UCSD-AML1 (cell line): ENCODE measurements around the gene WDR13.

ENCODE experiments used
- DNase-seq: peaks from one replicate; lab custom pipeline; 2025; ENCODE audit not compliant: unreplicated experiment; lab: John Stamatoyannopoulos, UW

Gene WDR13

GRCh38 chrX:48592971-48593370 lies 4.3 kb upstream of the WDR13 start:
- no peak for DNase-seq

- no peak for DNase-seq
These were observed 1.4 kb upstream of the WDR13 start for GRCh38 chrX:48595929-48596328.

- no peak for DNase-seq
These were observed 1.3 kb downstream of the WDR13 start for GRCh38 chrX:48598614-48599013.

DNA sequence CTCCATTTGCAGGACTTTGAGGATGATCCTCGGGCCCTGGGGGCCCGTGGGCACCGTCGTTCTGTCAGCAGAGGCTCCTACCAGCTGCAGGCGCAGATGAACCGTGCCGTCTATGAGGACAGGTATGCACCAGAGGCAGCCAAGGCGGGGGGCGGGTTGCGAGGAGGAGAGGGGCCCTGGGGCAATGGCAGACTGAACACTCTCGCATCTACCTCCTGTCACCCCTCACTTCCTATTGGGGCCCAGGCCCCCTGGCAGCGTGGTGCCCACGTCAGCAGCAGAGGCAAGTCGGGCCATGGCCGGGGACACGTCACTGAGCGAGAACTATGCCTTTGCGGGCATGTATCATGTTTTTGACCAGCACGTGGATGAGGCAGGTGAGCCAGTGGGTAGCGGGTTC lies 2.0 kb downstream of the WDR13 start:
- no peak for DNase-seq

DNA sequence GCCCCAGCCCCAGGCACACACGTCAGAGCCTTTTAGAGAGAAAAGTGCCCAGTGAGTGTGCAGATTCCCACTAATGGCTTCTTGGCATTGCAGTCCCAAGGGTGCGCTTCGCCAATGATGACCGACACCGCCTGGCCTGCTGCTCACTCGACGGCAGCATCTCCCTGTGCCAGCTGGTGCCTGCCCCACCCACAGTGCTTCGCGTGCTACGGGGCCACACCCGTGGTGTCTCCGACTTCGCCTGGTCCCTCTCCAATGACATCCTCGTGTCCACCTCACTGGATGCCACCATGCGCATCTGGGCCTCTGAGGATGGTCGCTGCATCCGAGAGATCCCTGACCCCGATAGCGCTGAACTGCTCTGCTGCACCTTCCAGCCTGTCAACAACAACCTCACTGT lies 2.9 kb downstream of the WDR13 start:
- no peak for DNase-seq

GRCh38 chrX:48601741-48602394 lies 4.6 kb downstream of the WDR13 start:
- DNase-seq: no peak

GRCh38 chrX:48604701-48605100 lies 7.4 kb downstream of the WDR13 start:
- no peak for DNase-seq

DNA sequence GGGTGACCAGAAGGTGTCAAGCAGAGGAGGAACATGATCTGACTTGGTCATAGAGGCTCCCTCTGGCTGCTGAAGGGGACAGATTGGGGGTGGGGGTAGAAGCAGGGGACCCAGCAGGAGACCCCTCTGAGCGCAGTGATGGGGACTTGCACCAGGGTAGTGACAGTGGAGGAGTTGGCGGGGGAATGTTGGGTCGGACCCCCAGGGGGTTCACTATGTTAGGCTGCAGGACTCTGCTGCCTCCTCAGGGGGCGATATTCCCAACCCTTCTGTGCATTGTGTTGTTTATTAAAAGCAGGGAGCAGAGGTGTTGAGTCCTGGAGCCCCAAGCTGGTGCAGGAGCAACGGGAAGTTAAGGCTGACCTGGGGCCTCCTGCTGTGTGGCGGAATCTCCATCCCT lies 8.8 kb downstream of the WDR13 start:
- DNase-seq: no peak

DNA sequence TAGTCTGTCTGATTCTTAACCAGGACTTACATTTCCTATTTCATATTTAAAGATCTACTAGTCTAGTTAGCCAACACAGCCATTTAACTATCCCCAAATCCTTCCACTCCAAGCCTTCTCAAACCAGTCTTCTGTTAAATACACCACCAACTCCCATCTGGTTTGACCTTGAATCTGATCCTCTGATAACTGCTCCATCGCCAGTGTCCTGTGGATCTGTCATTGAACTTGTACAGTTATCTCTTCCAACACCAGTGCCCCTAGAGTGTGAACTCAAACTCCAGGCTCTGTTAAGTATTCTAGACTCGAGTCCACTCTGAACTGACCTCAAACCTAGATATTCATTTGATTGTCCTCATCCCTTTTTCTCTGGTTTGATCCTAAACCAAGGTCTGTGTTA lies 14.4 kb downstream of the WDR13 start:
- no peak for DNase-seq

GRCh38 chrX:48613502-48614160 lies 16.3 kb downstream of the WDR13 start:
- no peak for DNase-seq

DNA sequence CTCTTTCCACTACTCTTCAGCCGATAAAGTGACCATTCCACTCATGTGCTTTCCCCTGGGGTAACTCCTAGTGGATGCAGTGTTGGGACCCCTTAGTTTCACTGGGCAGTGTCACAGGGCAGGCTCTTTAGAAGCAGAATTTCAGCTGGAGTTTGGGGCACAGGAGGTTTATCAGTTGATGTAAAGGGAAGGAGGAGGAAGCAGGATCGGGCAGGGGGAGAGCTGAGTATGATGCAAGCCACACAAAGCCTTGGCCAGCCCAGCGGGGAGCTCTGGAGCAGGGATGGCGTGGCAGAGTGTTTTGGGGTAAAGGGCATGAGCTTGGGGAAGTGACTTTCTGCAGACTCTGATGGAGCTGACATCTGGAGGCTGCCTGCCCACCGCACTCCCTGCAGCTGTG lies 19.3 kb downstream of the WDR13 start:
- DNase-seq: peak; percentile 24

GRCh38 chrX:48617542-48618340 lies 20.4 kb downstream of the WDR13 start:
- peak; percentile 37 for DNase-seq

DNA sequence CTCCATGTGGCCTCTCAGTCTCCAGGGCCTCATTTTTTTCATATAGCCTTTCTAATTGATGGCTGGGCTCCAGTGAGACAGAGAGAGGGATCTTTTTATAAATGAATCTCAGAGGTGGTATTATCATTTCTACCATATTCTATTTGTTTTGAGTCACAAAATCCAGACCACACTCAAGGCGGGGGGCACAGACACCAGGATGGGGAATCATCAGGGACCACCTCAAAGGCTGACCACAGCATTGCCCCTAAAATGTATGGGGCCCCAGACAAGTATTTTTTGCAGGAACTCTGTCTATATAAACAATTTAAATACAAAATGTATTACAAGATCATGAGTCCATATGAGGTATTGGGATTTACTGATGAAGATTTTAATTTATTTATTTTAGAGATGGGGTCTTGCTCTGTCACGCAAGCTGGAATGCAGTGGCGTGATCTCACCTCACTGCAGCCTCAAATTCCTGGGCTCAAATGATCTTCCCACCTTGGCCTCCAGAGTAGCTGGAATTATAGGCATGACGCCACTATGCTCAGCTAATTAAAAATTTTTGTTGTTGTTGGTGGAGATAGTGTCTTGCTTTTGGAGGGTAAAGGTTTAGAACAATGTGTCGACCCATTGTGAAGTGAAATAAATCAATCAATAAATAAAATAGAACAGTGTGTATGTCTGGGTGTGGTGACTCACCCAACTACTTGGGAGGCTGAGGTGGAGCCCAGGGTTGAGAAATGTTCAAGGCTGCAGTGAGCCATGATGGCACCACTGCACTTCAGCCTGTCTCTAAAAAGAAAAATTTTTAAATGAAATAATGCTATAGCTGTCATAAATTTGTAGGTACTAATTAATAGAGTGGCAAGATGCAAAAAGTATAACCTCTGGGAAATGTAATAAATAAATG lies 29.4 kb downstream of the WDR13 start:
- DNase-seq: no peak

GRCh38 chrX:48631376-48632090 lies 34.2 kb downstream of the WDR13 start:
- DNase-seq: peak; percentile 79

- no peak for DNase-seq
These were observed 34.9 kb downstream of the WDR13 start for GRCh38 chrX:48632207-48632606.

GRCh38 chrX:48636301-48636700 lies 39.0 kb downstream of the WDR13 start:
- DNase-seq: no peak

- DNase-seq: no peak
These were observed 39.5 kb downstream of the WDR13 start for GRCh38 chrX:48636776-48637175.

DNA sequence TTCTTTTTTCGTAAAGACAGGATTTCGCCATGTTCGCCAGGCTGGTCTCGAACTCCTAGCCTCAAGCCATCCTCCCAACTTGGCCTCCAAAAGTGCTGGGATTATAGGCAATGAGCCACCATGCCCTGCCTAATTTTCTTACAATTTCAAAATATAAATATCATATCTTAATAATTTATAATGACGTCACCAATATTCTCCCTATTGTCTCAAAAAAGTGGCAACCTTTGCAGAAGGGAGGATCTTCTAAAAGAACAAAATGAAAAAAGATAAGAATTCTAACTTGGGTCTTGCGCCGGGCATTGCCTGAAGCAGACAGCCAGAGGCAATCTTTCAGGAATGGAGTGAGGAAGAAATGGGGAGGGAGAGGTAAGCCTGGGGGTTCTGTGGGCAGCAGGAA lies 48.4 kb downstream of the WDR13 start:
- DNase-seq: no peak

DNA sequence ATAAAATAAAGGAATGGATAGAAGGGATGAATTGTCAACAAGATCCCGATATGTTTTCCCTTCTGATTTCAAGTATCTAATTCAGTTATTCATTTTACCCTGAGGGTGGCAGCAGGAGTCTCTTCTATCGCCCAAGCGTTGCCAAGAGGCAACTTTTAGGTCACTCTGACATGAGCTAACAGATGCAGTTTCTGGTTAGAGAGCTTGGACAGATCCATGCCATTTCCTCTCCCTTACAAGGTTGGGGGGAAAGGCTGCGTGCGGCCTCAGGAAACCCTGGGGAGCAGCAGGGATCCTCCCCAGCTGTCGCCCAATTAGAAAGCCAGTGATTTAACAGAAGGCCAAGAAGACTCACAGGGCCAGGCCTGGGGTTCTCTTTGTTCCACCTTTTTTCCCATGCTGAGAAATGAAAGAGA lies 51.1 kb downstream of the WDR13 start:
- peak; percentile 32 for DNase-seq

DNA sequence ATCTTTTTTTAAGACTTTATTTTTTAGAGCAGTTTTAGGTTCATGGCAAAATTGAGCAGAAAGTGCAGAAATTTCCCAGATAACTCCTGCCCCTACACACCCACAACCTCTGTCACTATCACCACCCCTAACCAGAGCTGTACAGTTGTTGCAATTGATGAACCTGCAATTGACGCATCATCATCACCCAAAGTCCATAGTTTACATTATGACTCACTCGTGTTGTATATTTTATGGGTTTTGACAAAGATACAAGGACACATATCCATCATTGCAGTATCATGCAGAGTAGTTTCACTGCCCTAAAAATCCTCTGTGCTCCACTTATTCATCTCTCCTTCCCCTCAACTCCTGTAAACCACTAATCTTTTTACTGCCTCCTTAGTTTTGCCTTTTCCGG lies 51.8 kb downstream of the WDR13 start:
- no peak for DNase-seq
